ENCODE measurements around the gene CBX2. TPM values are rescaled to one million over a fixed set of nuclear protein-coding genes. Genes with fewer than 3 reads are reported as not detected.
A peak's percentile ranks its signal among the peaks of the same experiment; 100 is the strongest.
"Not testable (repeated sequence)": the region's sequence is repeated elsewhere in the genome, so short reads cannot be mapped to it uniquely, and the experiment has no call there.

CBX2 gene
- polyA plus RNA-seq, 2 donors = 2.1 to 3.3 TPM

DNA sequence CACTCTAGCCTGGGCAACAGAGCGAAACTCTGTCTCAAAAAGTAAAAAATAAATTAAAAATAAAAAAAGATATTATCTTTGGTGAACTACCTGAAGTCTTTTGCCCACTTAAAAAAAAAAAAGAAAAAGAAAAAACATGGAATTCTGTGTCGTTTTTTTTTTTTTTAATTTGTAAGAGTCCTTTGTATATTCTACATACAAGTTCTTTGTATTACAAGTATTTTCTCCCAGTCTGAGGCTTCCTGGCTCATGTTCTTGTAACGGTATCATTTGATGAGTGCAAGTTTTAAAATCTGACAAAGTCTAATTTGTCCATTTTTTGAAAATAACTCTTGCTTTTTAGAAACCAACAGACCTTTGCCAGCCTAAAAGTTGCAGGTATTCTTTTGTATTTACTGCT, 12.2 kb upstream of the CBX2 start:
- 72 to 75% methylated on average over 3 of the region's 3 CpGs for WGBS, 2 donors
- Histone ChIP-seq H3K27me3 (ENCODE audit: control insufficient read depth in 1 of 2, insufficient read depth in 2 of 2, low read length in 2 of 2) (no peaks in the 10 kb centered on the region), H3K4me1 (ENCODE audit: control insufficient read depth in 2 of 2, insufficient read depth in 2 of 2, low read length in 1 of 2) (peaks cover 0 to 5% of the 10 kb centered on the region in 2 donors), H3K9me3 (ENCODE audit: control insufficient read depth in 2 of 2, insufficient read depth in 1 of 2, low read depth in 1 of 2, low read length in 1 of 2) (peaks cover 0 to 2% of the 10 kb centered on the region in 2 donors), H3K36me3 (ENCODE audit: control insufficient read depth in 2 of 2, insufficient read depth in 2 of 2, low read length in 1 of 2) (no peaks in the 10 kb centered on the region), H3K4me3 (ENCODE audit: low read depth in 1 of 2, low read length in 2 of 2) (no peak overlapping the region), H3K27ac (ENCODE audit: low read depth in 2 of 2, low read length in 1 of 2) (no peak overlapping the region)

DNA sequence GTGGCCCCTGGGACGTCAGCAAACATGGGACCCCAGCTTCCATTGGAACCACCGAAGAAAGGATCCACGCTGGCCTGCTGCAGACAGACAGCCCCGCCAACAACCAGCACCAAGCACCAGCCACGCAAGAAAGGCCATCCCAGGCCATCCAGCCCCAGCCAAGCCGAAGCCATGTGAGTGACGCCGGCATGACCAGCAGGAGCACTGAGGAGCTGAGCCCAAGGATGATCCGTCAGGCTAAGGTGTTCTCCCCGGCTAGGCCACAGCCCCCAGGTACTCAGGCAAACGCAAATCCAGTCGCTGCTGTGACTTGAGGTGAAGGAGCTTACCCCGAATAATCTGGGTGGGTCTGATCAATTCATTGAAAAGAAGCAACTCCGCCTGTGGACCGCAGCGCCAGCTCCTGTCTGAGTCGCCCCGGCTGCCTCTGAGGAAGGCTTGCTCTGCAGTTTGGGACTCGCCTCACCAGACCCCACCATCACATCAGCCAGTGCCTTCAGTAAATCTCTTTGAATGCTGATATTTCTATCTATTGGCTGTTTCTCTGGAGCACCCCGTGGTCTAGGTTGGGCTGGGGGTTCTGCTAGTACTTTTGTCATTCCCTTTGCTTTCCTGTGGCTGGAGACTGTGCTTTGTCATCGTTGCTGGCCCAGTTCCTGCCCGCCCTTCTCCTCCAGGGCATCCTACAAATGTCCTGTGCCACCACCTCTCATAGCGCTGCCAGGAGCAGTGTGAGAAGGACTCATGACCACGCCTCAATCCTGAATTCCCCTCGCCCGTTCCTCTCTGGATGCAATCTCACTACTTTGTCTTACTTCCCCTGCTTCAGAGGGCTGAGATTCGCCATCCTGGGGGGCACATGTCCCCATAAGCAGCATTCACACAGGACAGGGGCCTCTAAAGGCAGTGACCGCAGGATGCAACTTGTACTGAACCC, 8.1 kb upstream of the CBX2 start:
- 74% methylated on average over 28 of the region's 28 CpGs for WGBS, 2 donors
- H3K36me3 ChIP-seq (ENCODE audit: control insufficient read depth in 2 of 2, insufficient read depth in 2 of 2, low read length in 1 of 2) = no peaks in the 10 kb centered on the region
- peaks cover 0 to 2% of the 10 kb centered on the region in 2 donors for H3K9me3 ChIP-seq (ENCODE audit: control insufficient read depth in 2 of 2, insufficient read depth in 1 of 2, low read depth in 1 of 2, low read length in 1 of 2)
- H3K4me3 ChIP-seq (ENCODE audit: low read depth in 1 of 2, low read length in 2 of 2) = no peak overlapping the region
- H3K27ac ChIP-seq (ENCODE audit: low read depth in 2 of 2, low read length in 1 of 2) = no peak overlapping the region
- H3K4me1 ChIP-seq (ENCODE audit: control insufficient read depth in 2 of 2, insufficient read depth in 2 of 2, low read length in 1 of 2) = peaks cover 0 to 5% of the 10 kb centered on the region in 2 donors
- H3K27me3 ChIP-seq (ENCODE audit: control insufficient read depth in 1 of 2, insufficient read depth in 2 of 2, low read length in 2 of 2) = peaks cover 2 to 3% of the 10 kb centered on the region in 2 donors

DNA sequence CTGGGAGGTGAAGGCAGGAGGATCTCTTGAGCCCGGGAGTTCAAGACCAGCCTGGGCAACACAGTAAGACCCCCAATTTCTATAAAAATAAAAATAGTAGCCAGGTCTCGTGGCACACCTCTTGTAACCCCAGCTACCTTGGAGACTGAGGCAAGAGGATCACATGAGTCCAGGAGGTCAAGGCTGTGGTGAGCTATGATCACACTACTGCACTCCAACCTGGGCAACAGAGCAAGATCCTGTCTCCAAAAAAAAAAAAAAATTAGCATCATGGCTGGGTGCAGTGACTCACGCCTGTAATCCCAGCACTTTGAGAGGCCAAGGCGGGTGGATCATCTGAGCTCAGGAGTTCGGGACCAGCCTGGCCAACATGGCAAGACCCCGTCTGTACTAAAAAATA, 6.7 kb upstream of the CBX2 start:
- Histone ChIP-seq H3K36me3 (ENCODE audit: control insufficient read depth in 2 of 2, insufficient read depth in 2 of 2, low read length in 1 of 2) (no peaks in the 10 kb centered on the region), H3K27ac (ENCODE audit: low read depth in 2 of 2, low read length in 1 of 2) (no peak overlapping the region), H3K27me3 (ENCODE audit: control insufficient read depth in 1 of 2, insufficient read depth in 2 of 2, low read length in 2 of 2) (peaks cover 3% of the 10 kb centered on the region in 2 donors), H3K4me3 (ENCODE audit: low read depth in 1 of 2, low read length in 2 of 2) (no peak overlapping the region), H3K4me1 (ENCODE audit: control insufficient read depth in 2 of 2, insufficient read depth in 2 of 2, low read length in 1 of 2) (peaks cover 0 to 5% of the 10 kb centered on the region in 2 donors), H3K9me3 (ENCODE audit: control insufficient read depth in 2 of 2, insufficient read depth in 1 of 2, low read depth in 1 of 2, low read length in 1 of 2) (peaks cover 0 to 2% of the 10 kb centered on the region in 2 donors)
- WGBS, 2 donors = 81 to 83% methylated on average over 6 of the region's 6 CpGs

DNA sequence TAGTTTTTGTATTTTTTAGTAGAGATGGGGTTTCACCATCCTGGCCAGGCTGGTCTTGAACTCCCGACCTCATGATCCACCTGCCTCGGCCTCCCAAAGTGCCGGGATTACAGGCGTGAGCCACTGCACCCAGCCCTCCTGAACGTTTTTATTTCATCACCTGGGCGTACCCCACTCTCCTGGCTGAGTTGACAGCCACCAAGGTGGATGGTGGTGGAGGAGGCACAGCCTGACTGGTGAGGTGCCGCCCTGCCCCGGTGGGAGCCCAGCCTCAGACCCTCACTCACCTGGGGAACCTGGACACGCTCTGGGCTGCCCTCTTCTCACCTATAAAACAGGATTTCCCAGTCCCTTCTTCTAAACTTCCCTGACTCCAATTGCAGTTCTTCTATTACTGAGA, 5.2 kb upstream of the CBX2 start:
- not testable (repeated sequence) for H3K4me1 ChIP-seq (ENCODE audit: control insufficient read depth in 2 of 2, insufficient read depth in 2 of 2, low read length in 1 of 2); H3K4me3 ChIP-seq (ENCODE audit: low read depth in 1 of 2, low read length in 2 of 2); H3K36me3 ChIP-seq (ENCODE audit: control insufficient read depth in 2 of 2, insufficient read depth in 2 of 2, low read length in 1 of 2); H3K9me3 ChIP-seq (ENCODE audit: control insufficient read depth in 2 of 2, insufficient read depth in 1 of 2, low read depth in 1 of 2, low read length in 1 of 2); H3K27ac ChIP-seq (ENCODE audit: low read depth in 2 of 2, low read length in 1 of 2); H3K27me3 ChIP-seq (ENCODE audit: control insufficient read depth in 1 of 2, insufficient read depth in 2 of 2, low read length in 2 of 2)
- 76% methylated on average over 9 of the region's 9 CpGs for WGBS, 2 donors

DNA sequence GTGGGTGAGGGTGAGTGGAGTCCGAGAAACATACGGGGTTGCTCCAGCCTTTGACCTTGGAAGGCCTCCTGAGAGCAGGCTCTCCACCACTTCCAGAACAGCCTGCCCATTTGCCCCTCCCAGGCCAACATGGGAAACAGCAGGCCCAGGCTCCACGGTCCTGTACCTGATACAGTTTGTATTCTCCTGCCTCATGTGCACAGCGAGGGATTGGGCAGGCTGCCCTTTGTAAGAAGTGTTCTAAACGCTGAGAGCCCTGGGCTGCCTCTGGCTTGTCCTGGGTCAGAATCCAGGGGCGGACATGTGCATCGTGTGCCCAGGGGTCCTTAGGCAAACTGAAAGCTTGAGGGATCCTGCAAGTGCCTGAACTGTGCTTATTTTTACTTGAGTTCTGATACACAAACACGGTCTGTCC, 3.4 kb upstream of the CBX2 start:
- H3K4me1 ChIP-seq (ENCODE audit: control insufficient read depth in 2 of 2, insufficient read depth in 2 of 2, low read length in 1 of 2) = peaks cover 5 to 7% of the 10 kb centered on the region in 2 donors
- H3K27ac ChIP-seq (ENCODE audit: low read depth in 2 of 2, low read length in 1 of 2) = no peak overlapping the region
- H3K36me3 ChIP-seq (ENCODE audit: control insufficient read depth in 2 of 2, insufficient read depth in 2 of 2, low read length in 1 of 2) = no peaks in the 10 kb centered on the region
- H3K9me3 ChIP-seq (ENCODE audit: control insufficient read depth in 2 of 2, insufficient read depth in 1 of 2, low read depth in 1 of 2, low read length in 1 of 2) = no peaks in the 10 kb centered on the region
- peaks cover 3% of the 10 kb centered on the region in 2 donors for H3K27me3 ChIP-seq (ENCODE audit: control insufficient read depth in 1 of 2, insufficient read depth in 2 of 2, low read length in 2 of 2)
- H3K4me3 ChIP-seq (ENCODE audit: low read depth in 1 of 2, low read length in 2 of 2) = no peak overlapping the region
- WGBS, 2 donors = 75 to 79% methylated on average over 8 of the region's 8 CpGs

DNA sequence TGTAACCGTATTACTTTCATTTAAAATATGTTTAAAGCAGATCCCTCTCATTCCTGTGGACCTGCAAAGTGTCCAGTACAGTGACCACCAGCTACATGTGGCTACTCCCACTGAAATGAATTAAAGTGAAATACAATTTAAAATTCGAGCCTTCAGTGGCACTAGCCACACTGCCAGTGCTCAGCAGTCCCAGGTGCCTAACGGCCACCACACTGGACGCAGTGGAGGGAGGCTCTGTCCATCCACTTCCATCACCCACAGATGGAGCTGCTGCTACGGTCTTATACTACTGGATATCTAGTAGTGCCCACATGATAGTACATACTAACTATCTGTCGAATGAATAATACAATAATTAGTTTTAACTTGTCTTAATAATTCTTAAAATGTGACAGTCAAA, 2.3 kb upstream of the CBX2 start:
- Histone ChIP-seq H3K4me3 (ENCODE audit: low read depth in 1 of 2, low read length in 2 of 2) (no peak overlapping the region), H3K36me3 (ENCODE audit: control insufficient read depth in 2 of 2, insufficient read depth in 2 of 2, low read length in 1 of 2) (no peaks in the 10 kb centered on the region), H3K27me3 (ENCODE audit: control insufficient read depth in 1 of 2, insufficient read depth in 2 of 2, low read length in 2 of 2) (peaks cover 3% of the 10 kb centered on the region in 2 donors), H3K4me1 (ENCODE audit: control insufficient read depth in 2 of 2, insufficient read depth in 2 of 2, low read length in 1 of 2) (peaks cover 3 to 7% of the 10 kb centered on the region in 2 donors), H3K27ac (ENCODE audit: low read depth in 2 of 2, low read length in 1 of 2) (no peak overlapping the region), H3K9me3 (ENCODE audit: control insufficient read depth in 2 of 2, insufficient read depth in 1 of 2, low read depth in 1 of 2, low read length in 1 of 2) (no peaks in the 10 kb centered on the region)
- WGBS, 2 donors = 77 to 79% methylated on average over 6 of the region's 6 CpGs

DNA sequence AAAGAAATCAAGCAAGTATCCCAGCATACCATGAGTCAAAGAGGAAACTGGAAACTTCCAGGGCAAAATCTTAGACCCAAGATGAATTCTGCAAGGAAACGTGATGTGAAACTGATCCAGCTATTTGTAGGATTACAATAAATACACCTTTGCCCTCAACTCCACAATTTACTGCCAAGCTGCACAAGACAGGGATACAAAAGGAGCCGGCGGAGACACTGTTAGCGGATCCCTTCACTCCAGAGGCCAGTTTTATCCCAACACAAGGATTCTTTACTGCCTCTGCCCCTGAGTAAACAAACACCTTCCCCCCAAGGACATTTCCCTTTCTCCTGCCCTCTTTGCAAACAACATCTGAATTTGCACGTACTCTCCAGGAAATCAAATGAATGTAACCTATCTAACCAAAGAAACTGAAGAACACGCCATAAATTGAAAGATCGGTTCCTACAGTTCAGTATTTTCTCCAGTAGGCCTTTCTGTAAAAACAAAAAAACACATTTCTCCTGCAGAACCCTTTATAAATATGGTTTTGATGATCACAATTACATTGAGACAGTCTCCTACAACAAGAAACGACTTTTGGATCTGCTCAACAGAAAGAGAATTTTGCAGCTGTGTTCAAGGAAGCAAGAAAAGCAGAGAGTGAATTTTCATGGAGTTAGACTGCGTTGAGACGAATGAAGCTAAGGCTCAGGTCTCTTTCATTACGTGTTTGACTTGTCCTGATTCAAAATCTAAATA, 1.4 kb upstream of the CBX2 start:
- H3K4me3 ChIP-seq (ENCODE audit: low read depth in 1 of 2, low read length in 2 of 2) = no peak overlapping the region
- 51 to 60% methylated on average over 11 of the region's 11 CpGs for WGBS, 2 donors
- peaks cover 0 to 3% of the 10 kb centered on the region in 2 donors for H3K27me3 ChIP-seq (ENCODE audit: control insufficient read depth in 1 of 2, insufficient read depth in 2 of 2, low read length in 2 of 2)

DNA sequence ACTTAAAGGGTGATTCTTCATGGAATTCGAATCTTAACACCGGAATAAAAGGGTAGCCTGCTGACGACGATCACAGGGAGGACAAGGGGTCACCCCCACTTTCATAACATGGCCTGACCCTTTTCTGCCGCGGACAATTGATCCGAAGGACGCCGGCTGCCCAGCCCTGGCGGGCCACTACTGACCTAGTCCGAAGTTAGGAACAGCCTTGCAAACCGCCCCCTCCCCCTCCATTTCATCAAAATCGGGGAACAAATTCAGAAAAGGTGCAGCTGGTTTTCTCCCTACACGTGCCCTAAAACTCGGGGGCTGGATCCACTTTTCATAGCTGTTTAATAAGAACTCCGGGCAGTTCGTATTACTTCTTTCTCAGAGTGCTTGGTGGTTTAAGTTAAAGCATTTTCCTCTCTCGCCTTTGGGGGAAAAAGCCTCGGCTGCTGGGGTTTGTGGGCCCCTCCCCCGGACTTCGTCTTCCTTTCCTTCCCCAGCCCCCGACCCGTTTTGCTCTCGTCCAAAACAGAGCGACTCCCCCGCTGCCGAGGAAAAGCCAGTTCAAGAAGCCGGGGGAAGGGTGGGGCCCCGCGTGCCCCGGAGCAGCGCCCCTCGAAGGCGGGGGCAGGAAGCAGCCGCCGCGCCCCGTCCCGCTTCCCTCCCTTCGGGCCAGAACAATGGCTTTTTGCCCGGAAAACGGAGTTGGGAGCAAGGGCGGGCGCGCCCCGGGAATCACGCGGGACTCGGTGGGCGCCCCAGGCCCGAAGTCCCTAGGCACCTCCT, 641 bp upstream of the CBX2 start:
- Histone ChIP-seq H3K9me3 (ENCODE audit: control insufficient read depth in 2 of 2, insufficient read depth in 1 of 2, low read depth in 1 of 2, low read length in 1 of 2) (no peaks in the 10 kb centered on the region), H3K4me1 (ENCODE audit: control insufficient read depth in 2 of 2, insufficient read depth in 2 of 2, low read length in 1 of 2) (peaks cover 3 to 7% of the 10 kb centered on the region in 2 donors), H3K27ac (ENCODE audit: low read depth in 2 of 2, low read length in 1 of 2) (no peak overlapping the region), H3K27me3 (ENCODE audit: control insufficient read depth in 1 of 2, insufficient read depth in 2 of 2, low read length in 2 of 2) (peaks cover 0 to 3% of the 10 kb centered on the region in 2 donors), H3K4me3 (ENCODE audit: low read depth in 1 of 2, low read length in 2 of 2) (peak overlapping the region; percentile 46 to 74), H3K36me3 (ENCODE audit: control insufficient read depth in 2 of 2, insufficient read depth in 2 of 2, low read length in 1 of 2) (no peaks in the 10 kb centered on the region)
- 6 to 7% methylated on average over 41 to 51 of the region's 51 CpGs for WGBS, 2 donors

More for the DNA sequence above, 1.4 kb upstream of the CBX2 start:
- Histone ChIP-seq H3K9me3 (ENCODE audit: control insufficient read depth in 2 of 2, insufficient read depth in 1 of 2, low read depth in 1 of 2, low read length in 1 of 2) (no peaks in the 10 kb centered on the region), H3K27ac (ENCODE audit: low read depth in 2 of 2, low read length in 1 of 2) (no peak overlapping the region), H3K4me1 (ENCODE audit: control insufficient read depth in 2 of 2, insufficient read depth in 2 of 2, low read length in 1 of 2) (peaks cover 3 to 7% of the 10 kb centered on the region in 2 donors), H3K36me3 (ENCODE audit: control insufficient read depth in 2 of 2, insufficient read depth in 2 of 2, low read length in 1 of 2) (no peaks in the 10 kb centered on the region)

DNA sequence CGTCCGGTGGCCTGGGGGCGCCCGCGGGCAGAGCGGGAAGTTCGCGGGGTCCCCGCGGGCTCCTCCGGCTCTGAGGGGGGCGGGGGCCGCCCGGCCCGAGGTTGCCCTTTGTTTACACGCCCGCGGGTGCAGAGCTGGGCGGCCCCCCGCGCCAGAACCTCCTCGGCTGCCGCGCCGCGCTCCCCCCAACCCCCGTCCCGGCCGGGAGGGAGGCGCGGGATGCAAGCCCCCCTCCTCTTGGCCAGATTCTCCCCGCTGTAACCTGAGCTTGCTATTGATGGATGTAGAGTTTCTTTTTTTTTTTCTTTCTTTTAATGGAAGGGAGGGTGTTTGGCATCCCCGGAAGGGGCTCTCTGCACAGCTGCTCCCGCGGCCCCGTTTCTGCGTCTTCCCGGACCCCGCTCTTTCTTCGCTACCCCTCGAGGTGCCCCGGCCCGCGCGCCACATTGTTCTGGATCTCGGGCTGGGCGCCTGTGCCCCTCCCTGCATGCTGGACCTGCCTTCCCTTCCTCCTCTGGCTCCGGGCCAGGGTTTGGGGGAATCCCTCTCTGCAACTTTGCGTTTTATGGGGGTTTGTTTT, 646 bp downstream of the CBX2 start:
- H3K27me3 ChIP-seq (ENCODE audit: control insufficient read depth in 1 of 2, insufficient read depth in 2 of 2, low read length in 2 of 2) = peaks cover 0 to 3% of the 10 kb centered on the region in 2 donors
- WGBS, 2 donors = 2% methylated on average over 40 to 49 of the region's 49 CpGs
- H3K9me3 ChIP-seq (ENCODE audit: control insufficient read depth in 2 of 2, insufficient read depth in 1 of 2, low read depth in 1 of 2, low read length in 1 of 2) = no peaks in the 10 kb centered on the region
- H3K36me3 ChIP-seq (ENCODE audit: control insufficient read depth in 2 of 2, insufficient read depth in 2 of 2, low read length in 1 of 2) = no peaks in the 10 kb centered on the region
- peak overlapping the region; percentile 61 to 74 for H3K4me3 ChIP-seq (ENCODE audit: low read depth in 1 of 2, low read length in 2 of 2)
- peaks cover 3 to 7% of the 10 kb centered on the region in 2 donors for H3K4me1 ChIP-seq (ENCODE audit: control insufficient read depth in 2 of 2, insufficient read depth in 2 of 2, low read length in 1 of 2)
- no peak overlapping the region for H3K27ac ChIP-seq (ENCODE audit: low read depth in 2 of 2, low read length in 1 of 2)
